ENCODE results near the gene ABCB6. TPM values are rescaled to one million over a fixed set of nuclear protein-coding genes. Genes with fewer than 3 reads are reported as not detected.
"Not testable (repeated sequence)": the region's sequence is repeated elsewhere in the genome, so short reads cannot be mapped to it uniquely, and the experiment has no call there.

Gene ABCB6
- polyA plus RNA-seq (ENCODE audit: insufficient read length in 12 of 12): 10 to 100 TPM in 11 of 12 donors, not detected in 1; 28.3 to 42.0 (median 29.6) TPM
- long read RNA-seq, donor 1, partial matches to known transcripts: 0 of 6 reads
- long read RNA-seq, donor 1, other reads (novel, unspliced or antisense): 0 of 6 reads
- long read RNA-seq, donor 2, partial matches to known transcripts: 0 of 5 reads
- long read RNA-seq, donor 2, other reads (novel, unspliced or antisense): 0 of 5 reads
- long read RNA-seq, donor 3, partial matches to known transcripts: 0 of 1 reads
- long read RNA-seq, donor 3, other reads (novel, unspliced or antisense): 0 of 1 reads
- long read RNA-seq, donor 4, partial matches to known transcripts: 0 of 2 reads
- long read RNA-seq, donor 4, other reads (novel, unspliced or antisense): 0 of 2 reads
- long read RNA-seq, donor 5, partial matches to known transcripts: 0 of 4 reads
- long read RNA-seq, donor 5, other reads (novel, unspliced or antisense): 0 of 4 reads
- long read RNA-seq, donor 6, partial matches to known transcripts: 0 of 2 reads
- long read RNA-seq, donor 6, other reads (novel, unspliced or antisense): 0 of 2 reads
- long read RNA-seq, donor 7, partial matches to known transcripts: 0 of 4 reads
- long read RNA-seq, donor 7, other reads (novel, unspliced or antisense): 0 of 4 reads
- long read RNA-seq, donor 8, transcript ABCB6-201 (19 exons, 3,045 nt): major isoform, 5 of 7 reads
- long read RNA-seq, donor 8, partial matches to known transcripts: 0 of 7 reads
- long read RNA-seq, donor 8, other reads (novel, unspliced or antisense): 0 of 7 reads
- long read RNA-seq, donor 9, partial matches to known transcripts: 0 of 1 reads
- long read RNA-seq, donor 9, other reads (novel, unspliced or antisense): 0 of 1 reads
- long read RNA-seq, donor 10, partial matches to known transcripts: 0 of 6 reads
- long read RNA-seq, donor 10, other reads (novel, unspliced or antisense): 0 of 6 reads
- long read RNA-seq, donor 11, partial matches to known transcripts: 0 of 5 reads
- long read RNA-seq, donor 11, other reads (novel, unspliced or antisense): 0 of 5 reads

DNA sequence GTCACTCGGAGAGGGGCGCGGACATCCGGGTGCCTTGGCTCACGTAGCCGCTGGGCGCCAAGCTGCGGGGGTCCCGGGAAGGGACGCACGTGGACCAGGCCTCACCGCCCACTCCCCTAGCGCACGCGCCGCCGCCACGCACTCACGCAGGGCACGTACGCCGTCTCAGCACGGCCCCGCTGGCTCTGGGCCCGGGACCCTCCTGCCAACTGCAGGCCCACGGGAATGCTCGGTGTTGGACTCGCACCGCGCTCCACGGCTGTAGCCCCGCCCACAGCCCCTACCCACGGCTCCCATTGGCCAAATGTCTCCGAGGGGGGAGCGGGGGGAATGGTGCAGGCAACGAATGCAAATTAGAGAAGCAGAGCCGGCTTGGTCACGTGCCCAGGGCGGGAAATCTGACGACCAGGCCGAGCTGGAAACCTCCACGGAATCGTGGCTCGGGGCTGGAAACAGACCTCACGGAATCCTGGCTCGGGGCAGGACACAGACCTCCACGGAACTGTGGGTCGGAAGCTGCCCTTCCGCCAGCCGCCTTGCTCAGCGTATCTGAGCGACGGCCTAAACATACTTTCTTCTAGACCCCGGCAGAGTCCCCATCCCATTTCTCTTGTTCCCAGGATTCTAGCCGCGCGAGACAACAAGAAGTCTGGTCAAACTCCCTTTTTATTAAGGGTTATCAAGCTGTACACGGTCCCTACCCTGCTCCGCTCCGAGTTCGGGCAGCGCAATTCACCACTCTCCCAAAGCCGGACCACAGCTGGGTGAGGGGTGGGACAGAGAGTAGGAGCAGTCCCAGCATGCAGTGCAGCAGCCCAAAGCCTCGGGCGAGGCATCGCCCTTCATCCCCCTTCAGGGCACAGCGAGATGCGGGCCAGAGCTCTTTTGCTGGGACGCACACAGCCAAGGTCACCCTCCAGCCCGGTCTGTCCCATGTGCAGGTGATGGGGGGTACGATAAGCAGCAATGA lies at the start of gene ABCB6:
TSS of gene ABCB6 (minus strand) at position 227 of the 970 bp plus-strand sequence. CDS start 285 bp downstream, outside the sequence.
- DNase-seq: peak; percentile 98

DNA sequence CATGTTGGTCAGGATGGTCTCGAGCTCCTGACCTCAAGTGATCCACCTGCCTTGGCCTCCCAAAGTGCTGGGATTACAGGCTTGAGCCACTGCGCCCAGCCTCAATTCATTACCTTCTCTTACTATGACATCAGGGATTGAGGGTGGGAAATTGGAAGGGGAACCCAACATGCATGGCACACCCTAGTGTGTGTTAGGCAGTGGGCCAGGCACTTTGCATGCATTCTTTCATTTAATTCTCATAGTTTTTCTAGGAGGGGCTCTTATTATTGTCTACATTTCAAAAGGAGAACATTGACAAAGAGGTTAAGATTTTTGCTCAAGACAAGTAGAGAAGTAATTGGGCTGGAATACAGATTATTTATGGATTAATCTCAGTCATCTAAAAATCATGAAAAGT lies 49.5 kb upstream of the ABCB6 start:
- DNase-seq: no peak

DNA sequence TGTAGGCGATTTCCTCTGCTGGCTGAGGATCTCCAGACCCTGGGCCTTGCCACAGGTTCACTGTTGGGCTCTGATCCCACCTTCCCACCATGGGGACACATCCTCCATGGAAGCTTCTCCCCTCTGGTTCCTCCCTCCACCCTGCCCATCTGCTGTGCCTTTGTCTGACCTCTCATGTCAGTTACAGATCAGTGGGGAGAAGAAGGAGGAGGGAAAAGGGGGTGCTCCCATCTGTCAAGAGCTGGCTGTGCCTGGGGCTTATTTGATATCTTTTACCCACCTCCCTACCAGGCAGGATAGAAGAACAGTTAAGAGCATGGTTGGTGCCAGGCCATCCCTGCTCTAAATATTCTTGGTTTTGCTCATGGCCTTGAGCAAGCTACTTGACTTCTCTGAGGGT lies 48.1 kb upstream of the ABCB6 start:
- DNase-seq: no peak

DNA sequence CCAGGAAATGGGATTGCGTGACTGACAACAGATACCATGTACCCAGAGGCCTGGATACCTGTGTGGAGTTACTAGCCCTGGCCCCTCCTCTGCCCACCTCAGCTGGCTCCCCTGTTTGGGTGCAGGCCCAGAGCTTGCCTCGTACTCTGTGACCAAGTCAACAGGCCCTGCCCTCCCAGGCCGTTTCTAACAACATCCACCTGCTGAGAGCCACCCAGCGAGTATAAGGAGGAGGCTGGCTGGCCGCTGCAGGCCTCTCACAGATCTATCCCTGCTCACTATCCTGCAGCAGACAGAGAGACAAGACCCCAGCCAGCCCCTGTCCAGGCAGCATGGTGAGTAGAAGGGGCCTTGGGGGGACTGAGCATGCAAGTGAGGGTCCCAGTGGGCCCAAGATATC lies 47.5 kb upstream of the ABCB6 start:
- DNase-seq: no peak

DNA sequence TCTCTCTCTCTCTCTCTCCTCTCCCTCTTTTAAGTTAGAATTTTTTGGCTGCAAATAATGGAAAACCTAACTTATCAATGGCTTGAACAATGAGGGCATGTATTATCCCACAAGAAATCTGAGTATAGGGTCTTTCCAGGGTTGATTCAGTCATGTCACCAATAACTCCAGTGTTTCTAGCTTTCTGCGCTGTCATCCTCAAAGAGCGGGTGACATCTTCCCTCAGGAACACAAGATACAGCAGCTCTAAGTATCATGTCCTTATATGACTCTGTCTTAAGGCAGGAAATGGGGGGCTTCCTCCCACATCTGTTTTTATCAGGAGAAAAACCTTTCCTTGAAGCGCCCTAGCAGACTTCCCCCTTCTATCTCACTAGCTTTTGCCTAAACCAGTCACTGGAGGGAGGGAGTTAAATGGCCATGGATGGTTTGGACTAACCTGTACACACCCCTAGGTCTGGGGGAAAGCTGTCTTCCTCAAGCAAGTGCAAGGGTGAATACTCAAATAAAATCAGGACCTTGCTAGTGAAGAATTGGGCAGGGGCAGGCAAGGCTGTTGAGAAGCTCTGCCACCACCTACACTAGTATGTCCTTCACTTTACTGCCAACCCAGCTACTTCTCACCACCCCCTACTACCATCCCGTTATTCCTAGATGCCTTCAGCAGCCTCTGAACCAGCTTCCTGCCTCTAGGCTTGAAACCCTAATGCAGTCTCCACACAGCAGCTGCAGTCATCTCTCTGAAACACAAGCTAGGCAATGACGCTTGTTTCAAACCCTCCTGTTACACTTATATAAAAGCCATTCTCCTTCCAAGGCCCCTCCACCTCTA lies 42.5 kb upstream of the ABCB6 start:
- DNase-seq: no peak

DNA sequence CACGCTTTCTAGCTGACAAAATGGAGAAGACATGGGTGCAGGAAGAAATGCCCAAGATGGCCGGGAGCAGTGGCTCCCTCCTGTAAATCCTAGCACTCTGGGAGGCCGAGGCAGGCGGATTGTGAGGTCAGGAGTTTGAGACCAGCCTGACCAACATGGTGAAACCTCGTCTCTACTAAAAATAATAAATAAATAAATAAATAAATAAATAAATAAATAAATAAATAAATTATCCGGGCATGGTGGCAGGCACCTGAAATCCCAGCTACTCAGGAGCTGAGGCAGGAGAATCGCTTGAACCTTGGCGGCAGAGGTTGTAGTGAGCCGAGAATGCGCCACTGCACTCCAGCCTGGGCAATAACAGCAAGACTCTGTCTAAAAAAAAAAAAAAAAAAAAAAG lies 40.2 kb upstream of the ABCB6 start:
- not testable (repeated sequence) for DNase-seq

DNA sequence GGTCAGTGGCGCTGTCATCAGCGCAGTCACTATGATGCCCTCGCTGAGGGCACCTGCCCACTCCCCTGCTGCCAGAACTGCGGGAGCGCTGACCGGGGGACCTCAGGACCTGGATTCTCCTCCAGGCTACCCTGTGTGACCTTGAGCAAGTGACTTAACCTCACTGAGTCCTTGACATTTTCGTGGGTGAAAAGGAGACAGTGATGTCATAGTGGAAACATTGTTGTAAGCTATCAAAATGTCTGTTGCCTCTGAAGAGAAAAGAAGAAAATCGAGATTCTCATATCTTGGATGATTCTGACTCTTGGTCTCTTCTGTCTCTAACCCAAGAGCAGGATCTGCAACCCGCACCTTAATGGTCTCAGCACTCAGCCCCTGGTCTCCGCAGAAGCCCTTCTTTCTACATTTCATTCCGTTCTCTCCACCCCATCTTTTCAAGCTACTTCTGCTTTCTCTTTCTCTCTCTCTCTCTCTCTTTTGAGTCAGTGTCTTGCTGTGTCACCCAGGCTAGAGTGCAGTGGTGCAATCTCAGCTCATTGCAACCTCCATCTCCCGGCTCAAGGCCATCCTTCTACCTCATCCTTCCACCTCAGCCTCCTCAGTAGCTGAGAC lies 35.9 kb upstream of the ABCB6 start:
- no peak for DNase-seq

DNA sequence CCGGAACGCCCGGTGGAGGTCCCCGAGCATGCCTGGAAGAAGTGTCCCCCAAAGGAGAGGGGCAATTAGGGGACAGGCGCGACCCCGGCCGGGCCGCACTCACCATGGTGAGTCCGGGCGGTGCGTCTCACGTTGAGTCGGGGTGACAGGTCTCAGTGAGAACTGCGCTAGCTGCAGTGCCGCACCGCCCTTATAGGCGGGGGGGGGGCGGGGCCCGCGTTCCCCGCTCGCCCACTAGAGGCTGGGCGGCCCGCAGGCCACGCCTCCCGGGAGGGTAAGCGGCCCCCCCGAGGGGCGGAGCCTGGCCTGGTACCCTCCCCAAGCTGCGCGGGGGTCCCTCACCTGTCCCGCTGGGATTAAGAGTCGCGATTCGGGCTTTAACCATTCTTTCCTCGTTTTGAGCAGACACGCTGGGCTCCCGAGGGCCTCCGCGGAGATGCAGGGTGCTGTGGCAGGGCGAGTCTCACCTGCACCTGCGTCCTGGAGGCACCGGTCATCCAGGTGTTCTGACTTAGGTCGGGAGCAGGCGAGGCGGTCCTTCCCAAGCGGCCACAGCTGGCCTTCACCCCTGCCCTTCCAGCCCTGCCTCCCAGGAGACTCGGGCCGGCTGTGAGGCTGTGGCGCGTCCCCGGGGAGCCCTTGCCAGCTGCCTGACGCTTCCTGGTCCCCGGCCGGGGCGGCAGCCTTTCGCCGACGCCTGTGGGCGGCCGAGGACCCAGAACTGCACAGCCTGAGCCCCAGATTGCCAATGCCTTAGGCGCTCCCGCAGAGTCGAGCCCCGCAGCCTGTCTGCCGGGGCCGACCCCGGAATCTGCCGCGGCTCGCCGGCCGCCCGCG lies 35.2 kb upstream of the ABCB6 start, which contains the start of gene TUBA4A:
TSS of gene TUBA4A (minus strand) at position 166 of the 837 bp plus-strand sequence. CDS start at position 106, 60 bp downstream.
- DNase-seq: peak; percentile 18

DNA sequence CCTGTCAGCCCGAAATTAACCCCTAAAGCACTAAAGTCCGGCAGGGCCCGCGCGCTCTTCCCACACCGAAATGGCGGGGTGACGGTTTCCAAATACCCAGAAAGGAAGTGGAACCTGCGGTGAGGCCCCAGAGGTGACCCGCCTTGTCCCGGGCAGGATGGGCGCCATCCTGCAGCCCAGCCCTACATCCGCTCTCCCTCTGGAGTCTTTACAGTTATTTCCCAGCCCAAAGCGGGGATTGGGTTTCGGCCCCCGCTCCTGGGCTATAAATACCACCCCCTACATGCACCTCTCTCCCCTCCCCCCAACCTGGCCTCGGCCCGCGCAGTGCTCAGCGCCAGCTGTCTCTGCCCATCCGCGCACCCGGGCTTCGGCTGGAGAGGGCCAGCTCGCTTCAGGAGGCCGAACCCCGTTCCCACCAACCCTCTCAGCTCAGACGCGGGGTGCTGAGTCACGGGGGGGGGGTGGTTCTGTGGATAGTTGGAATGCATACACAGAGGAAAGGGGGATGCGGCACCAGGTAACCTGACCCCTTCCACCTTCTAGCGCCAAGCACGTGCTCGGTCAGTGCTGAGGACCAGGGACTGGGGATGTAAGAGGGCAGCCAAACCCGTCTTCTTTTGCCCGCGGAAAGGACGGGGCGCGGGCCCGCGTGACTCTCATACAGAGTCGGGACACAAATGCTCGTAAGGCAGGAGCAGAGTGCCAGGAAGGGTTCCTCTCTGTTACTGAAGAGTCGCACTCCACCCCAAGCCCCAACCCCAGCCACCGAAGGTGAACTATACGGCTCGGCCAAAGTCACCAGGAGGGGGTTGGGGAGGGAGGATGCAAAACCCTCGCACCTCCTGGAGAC lies 34.4 kb upstream of the ABCB6 start, which contains the start of gene TUBA4B:
TSS of gene TUBA4B (plus strand) at position 344 of the 853 bp plus-strand sequence. CDS start at position 509, 165 bp downstream.
- DNase-seq: peak; percentile 22

DNA sequence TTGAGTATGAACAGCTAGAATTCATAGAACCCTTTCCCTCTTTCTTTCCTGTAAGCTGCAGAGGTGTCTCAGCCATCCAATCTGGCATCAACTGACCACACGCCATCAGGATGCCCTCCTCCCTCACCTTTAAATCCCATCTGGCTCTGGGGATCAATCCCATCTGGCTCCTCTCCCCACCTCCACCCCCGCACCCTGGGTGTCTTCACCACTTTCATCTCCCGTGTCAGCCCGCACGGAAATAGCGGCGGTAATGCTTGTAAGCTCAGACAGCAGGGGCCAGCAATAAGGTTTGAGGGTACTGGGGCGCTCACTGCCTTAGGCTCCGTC lies 33.8 kb upstream of the ABCB6 start:
- no peak for DNase-seq

DNA sequence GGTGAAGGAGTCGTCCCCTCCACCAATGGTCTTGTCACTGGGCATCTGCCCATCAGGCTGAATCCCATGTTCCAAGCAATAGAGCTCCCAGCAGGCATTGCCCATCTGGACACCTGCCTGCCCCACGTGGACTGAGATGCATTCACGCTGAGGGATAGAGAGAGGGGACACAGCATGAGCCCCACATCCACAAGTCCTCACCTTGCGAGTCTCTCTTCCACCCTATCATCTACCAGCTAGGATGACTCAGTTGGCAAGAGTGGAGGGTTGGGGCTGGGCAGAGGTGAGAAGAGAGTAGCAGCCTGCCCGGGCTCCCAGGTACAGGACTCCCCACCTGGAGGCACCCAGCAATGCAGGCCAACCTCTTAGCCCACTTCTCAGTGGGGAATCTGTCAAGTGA lies 33.3 kb upstream of the ABCB6 start:
- no peak for DNase-seq

DNA sequence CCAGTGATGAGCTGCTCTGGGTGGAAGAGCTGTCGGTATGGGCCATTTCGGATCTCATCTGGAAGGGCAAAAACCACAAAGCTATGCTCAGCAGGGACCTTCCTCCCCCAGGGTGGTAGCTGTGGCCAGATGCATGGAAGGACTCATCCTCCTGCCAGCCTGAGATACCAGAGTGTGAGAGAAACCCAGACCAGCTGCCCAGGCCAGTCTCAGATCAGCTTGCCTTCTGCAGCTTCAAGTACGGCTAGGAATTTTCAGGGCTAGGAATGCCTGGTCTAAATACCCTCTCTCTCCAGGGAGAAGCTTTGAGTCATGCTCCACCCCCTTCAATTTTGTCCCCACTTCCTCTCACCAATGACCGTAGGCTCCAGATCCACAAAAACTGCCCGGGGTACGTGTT lies 32.9 kb upstream of the ABCB6 start:
- DNase-seq: no peak

DNA sequence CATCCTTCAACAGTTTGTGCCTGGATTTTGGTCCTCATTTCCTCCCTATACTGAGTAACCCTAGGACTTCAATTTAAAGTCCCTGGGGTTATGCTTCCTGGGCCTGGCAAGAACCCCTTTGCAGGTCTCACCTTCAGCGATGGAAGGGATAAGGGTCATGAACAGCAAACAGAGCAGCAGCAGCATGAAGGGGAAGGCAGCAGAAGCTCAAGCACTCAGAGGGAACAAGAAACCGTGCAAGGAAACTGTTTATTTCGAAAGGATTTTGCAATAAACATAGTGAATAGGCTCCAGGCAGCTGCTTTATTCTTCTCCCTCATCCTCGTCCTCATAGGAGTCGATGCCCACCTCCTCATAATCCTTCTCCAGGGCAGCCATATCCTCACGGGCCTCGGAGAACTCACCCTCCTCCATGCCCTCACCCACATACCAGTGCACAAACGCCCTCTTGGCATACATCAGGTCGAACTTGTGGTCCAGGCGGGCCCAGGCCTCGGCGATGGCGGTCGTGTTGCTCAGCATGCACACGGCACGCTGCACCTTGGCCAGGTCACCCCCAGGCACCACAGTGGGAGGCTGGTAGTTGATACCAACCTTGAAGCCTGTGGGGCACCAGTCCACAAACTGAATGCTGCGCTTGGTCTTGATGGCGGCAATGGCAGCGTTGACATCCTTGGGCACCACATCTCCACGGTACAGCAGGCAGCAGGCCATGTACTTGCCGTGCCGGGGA lies 31.5 kb upstream of the ABCB6 start:
- no peak for DNase-seq

DNA sequence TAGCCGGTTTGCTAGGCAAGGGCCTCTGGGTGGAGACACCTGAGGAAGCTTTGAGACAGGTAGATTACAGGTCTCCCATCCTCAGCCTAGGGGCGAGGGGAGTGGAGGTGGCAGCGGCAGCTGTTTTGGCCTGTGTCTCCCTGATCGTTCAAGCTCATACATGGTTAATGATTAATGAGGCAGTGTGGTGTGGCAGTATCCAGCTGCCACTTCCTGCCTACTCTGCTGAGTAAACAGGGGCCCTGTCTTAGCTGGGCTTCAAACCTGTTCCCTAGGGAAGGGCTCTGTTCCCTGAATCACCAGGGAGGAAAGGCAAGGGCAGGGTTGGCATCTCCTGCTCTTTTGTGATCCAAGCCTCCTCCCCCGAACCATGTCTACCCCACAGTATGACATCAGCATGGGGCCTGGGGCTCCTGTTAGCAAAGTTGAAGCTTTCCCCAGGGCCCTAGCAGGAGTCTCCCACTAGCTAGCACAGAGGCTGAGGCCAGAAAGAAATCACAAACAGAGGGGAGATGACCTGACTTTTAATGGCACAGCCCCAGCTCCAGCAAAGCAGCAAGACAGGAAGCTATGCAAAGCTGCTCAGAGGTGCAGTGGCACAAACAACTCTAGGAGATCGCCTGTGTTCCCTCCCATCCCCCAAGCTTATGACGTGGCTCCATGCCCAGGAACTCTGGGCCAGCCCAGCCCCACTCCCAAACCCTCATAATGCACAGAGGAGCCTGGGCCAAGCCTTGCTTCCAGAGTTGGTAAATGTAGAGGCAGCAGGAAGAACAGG lies 30.6 kb upstream of the ABCB6 start:
- DNase-seq: peak; percentile 30

DNA sequence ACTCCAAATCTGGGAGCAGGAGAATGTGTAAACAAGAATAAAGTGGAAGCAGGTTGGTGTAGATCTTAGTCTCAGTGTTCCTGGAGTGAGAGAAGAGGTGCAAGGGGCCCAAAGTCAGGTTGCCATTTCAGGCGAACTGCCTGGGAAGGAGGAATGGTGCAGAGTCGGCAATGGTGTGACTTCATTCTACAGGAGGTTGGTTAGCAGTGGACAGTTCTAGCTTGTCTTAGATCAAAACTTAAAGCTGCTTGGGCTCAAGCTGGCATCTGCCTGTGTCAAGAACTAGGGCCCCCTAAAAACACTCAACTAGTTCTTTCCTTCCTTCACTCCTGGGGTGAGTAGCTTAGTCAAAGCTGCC lies 30.1 kb upstream of the ABCB6 start:
- no peak for DNase-seq
